Activated CD4-positive, alpha-beta T cell treated with anti-CD3 and anti-CD28 coated beads for 1 hour (primary cell): ENCODE data around the gene CEP78.
"Not testable (repeated sequence)": the region's sequence is repeated elsewhere in the genome, so short reads cannot be mapped to it uniquely, and the experiment has no call there.

ENCODE experiments used
- DNase-seq: peaks from one replicate; pipeline ENCODE4 v3.0.0-alpha.2; 2020

CEP78 gene, protein sequence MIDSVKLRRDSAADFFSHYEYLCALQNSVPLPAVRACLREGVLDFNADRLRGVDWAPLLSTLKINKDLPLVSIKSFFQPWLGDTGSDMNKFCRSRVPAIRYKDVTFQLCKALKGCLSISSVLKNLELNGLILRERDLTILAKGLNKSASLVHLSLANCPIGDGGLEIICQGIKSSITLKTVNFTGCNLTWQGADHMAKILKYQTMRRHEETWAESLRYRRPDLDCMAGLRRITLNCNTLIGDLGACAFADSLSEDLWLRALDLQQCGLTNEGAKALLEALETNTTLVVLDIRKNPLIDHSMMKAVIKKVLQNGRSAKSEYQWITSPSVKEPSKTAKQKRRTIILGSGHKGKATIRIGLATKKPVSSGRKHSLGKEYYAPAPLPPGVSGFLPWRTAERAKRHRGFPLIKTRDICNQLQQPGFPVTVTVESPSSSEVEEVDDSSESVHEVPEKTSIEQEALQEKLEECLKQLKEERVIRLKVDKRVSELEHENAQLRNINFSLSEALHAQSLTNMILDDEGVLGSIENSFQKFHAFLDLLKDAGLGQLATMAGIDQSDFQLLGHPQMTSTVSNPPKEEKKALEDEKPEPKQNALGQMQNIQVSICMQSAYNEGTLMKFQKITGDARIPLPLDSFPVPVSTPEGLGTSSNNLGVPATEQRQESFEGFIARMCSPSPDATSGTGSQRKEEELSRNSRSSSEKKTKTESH

DNA sequence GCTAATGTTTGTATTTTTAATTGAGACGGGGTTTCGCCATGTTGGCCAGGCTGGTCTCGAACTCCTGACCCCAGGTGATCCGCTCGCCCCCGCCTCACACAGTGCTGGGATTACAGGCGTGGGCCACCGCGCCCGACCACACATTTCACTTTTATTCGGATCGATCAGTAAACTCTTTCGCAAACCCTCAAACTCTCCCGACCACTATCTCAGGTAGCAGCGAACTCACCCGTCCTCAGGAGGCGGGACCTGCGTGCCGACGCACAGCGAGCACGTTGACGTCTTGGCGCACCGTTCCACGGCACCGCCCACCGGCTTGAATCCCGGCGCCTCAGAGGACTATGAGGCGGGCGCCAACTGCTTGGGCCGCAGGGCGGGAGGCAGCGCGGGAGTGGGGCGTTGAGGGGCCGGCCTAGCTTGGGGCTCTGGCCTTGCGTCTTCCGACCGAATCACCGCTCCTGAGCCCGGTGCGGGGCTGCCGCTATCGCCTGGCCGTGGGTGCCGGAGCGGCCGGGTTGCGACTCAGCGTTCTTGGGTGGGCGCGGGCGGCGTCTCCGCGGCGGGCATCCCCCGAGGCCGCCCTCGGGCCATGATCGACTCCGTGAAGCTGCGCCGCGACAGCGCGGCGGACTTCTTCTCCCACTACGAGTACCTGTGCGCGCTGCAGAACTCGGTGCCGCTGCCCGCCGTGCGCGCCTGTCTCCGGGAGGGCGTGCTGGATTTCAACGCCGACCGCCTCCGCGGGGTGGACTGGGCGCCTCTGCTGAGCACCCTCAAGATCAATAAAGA lies at the start of gene CEP78:
CEP78 (plus strand) TSS at position 314 of the 789 bp plus-strand sequence; CDS start at position 590, 276 bp downstream.
- peak; percentile 78 for DNase-seq

- DNase-seq, result no peak
These were observed 48.0 kb upstream of the CEP78 start for GRCh38 chr9:78187763-78188484.

- DNase-seq, result no peak
These were observed 47.3 kb upstream of the CEP78 start for GRCh38 chr9:78188594-78188993.

DNA sequence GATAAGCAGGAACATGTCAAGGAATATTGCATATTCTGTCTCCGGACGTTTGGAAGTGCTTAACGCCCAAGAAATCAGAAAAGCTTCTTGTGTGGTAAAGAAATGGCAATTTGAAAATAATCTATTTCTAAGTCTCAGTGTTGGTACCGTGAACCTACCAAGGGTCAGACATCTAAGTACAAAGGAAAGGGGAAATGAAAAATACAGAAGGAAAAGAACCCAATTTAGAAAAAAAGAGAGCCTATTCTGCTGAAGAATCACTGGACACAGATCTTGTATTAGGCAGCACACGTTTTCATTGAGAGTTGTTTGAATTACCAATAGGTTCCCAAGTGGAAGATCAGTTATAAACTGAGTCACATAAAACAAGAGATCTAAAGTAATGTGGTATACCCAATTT lies 46.9 kb upstream of the CEP78 start:
- no peak for DNase-seq

DNA sequence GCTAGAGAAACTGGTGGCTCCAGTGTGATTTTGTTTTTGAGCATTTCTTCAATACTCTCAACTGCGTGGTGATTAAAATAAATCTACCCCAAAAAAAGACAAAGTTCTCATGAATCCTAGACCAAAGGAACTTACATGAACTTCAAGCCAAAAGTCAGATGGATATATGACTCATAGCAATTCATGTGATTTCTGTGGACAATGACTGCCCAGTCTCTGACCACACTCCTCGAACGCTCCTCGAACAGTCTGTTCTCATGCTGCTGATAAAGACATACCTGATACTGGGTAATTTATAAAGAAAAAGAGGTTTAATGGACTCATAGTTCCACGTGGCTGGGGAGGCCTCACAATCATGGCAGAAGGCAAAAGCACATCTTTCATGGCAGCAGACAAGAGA lies 46.4 kb upstream of the CEP78 start:
- no peak for DNase-seq

- no peak for DNase-seq
These were observed 43.9 kb upstream of the CEP78 start for GRCh38 chr9:78191931-78192330.

DNA sequence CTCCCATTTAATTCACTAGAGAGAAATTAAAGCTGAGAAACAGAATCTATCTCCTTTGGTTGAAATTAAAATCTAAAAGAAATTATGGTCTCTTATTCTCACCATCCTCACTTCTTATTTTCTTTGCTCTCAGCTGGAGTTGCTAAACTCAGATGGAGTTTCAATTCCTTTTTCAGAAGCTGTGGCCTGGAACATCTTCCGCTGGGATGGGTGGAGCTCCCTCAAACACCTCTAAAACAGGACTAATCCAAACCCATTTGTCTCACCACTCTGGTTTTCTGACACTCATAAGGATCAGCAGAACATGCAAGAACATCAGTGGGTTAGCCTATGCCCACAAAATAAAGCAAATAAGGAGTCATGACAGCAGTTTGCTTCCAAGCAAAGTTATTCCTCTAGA lies 39.6 kb upstream of the CEP78 start:
- DNase-seq, result no peak

GRCh38 chr9:78201158-78201777 lies 34.6 kb upstream of the CEP78 start:
- peak; percentile 36 for DNase-seq

- DNase-seq, result no peak
These were observed 28.6 kb upstream of the CEP78 start for GRCh38 chr9:78207319-78207718.

DNA sequence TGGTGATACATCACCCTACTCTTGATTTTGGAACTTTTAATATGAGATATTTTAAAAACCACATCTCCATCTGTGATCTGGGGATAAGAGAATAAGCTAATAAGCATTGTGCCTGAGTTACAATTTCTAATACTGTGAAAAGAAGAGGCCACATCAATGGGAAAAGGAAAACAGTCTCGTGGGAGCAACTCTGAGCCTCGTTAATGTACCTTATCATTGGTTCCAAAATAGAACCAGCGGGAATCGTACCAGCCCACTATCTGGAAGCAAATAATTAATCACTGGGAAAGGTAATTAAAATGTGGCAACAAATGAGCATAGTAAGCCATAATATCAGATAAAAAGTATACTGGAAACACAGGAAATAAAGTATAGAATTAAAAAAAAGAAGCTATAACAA lies 28.0 kb upstream of the CEP78 start:
- DNase-seq, result no peak

DNA sequence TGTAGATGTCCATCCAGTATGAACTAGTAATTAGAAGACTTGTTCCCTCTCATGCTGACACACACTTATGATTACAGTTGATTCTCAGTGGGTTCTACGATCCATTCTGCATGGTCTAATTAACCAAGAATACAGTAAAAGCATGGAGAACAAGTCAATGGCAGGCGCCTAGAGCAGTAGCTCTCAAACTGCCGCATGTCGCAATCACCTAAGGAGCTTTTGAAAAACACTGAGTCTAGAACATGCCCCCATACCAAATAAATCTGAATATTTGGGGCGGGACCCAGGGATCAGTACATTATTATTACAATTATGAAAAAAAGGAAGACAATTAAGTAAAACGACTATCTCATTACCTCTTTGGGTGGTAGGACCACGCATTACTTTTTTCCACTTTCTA lies 26.7 kb upstream of the CEP78 start:
- DNase-seq, result no peak

GRCh38 chr9:78210841-78211301 lies 25.0 kb upstream of the CEP78 start:
- DNase-seq, result no peak

- DNase-seq, result no peak
These were observed 23.0 kb upstream of the CEP78 start for GRCh38 chr9:78212868-78213267.

DNA sequence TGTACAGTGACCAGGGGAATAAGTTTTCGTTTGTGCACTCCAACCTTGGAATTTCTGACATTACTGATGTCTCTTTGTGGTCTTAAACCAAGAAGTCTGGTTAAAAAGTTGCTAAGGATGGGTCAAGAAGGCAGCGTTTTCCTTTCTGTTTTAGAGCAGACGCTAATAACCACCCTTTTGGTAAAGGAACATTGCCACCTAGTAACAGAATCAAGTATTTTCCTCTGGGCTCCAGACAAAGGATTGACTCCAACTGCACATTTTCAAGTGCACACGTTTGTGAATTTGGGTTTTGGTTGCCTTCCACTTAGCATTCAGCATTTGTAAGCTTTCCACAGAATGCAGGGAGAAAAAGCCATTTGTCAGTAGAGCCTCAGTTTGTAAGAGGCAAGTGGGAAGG lies 22.2 kb upstream of the CEP78 start:
- no peak for DNase-seq

DNA sequence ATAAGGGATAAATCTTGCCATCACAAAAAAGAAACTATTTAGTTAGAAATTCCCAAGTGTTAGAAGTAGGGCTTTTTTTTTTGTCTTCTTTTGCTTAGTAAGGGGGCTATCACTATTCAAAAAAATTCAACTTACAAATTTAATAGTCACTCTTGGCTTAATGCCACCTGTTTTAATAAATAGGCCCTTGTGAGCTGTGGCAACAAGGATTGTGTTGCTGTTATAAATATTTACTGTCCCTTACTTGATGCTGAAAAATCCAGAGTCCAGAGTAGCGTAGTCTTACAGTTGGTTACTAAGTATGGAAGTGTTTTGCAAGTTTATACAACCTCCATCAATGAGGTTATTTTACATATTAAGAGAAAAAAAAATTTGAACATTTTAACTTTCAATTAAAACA lies 21.4 kb upstream of the CEP78 start:
- no peak for DNase-seq

- DNase-seq, result no peak
These were observed 20.2 kb upstream of the CEP78 start for GRCh38 chr9:78215706-78216105.

DNA sequence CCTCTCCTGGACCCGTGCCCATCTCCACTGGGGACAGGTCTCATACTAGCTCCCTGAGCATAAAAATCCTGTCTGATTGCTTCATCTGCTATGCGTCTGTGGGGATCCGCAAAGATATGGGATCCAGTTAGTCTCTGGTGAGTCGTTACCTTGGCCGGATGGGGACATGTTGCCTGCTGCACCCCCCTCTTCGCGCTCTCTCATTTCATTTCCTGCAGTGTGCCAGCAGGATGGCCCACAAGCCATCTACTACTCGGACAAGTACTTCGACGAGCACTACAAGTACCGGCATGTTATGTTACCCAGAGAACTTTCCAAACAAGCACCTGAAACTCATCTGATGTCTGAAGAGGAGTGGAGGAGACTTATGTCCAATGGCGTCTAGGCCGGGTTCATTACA lies 17.0 kb upstream of the CEP78 start:
- DNase-seq, result no peak

GRCh38 chr9:78221425-78221824 lies 14.4 kb upstream of the CEP78 start:
- DNase-seq, result no peak

DNA sequence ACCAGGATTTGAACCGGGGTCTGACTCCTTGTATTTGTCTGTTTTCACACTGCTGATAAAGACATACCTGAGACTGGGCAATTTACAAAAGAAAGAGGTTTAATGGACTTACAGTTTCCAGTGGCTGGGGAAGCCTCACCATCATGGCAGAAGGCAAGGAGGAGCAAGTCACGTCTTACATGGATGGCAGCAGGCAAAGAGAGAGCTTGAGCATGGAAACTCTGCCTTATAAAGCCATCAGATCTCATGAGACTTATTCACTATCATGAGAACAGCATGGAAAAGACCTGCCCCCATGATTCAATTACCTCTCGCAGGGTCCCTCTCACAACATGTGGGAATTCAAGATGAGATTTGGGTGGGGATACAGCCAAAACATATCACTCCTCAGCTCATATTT lies 14.0 kb upstream of the CEP78 start:
- not testable (repeated sequence) for DNase-seq

DNA sequence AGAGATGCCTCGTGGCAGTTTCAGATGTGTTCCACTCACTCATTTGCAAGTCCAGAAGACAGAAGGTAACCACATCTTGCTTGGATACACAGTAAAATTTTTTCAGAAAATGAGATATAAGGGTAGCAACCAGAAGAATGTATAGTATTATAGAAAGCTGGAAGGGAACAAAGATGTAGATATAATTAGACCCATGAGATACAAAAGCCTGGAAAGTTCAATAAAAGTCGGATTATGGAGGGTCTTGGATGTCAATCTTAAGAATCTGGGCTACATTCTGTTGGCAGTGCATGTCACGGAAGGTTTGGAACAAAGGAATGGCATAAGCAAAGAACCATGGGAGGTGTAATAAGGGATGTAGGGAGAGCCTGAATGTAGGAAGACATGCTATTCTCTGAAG lies 5.1 kb upstream of the CEP78 start:
- DNase-seq, result no peak

DNA sequence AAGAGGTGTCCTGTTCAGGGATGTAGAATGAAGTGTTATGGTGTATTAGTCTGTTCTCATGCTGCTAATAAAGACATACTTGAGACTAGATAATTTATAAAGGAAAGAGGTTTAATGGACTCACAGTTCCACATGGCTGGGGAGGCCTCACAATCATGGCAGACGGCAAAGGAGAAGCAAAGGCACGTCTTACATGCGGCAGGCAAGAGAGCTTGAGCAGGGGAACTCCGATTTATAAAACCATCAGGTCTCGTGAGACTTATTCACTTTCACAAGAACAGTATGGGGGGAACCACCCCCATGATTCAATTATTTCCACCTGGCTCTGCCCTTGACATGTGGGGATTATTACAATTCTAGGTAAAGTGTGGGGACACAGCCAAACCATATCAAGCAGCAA lies 3.4 kb upstream of the CEP78 start:
- DNase-seq, result not testable (repeated sequence)

DNA sequence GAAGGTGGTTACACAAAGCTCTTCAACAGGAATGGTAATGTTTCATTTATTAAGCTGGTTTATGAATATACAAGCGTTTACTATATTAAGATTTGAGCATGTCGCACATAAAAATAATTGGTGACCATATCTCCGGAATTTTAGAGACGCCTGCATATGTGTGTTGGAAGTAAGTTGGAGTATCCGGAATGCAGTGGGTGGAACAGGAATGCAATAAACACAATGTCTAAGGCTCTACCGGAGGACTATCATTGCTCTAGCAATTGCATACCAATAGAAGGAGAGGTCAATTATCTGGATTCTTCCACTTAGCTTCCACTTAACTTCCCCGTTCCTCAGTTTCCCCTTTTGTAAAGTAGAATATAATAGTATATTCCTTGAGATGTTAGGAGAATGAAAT lies 1.1 kb upstream of the CEP78 start:
- no peak for DNase-seq
